BJ (cell line): ENCODE results near the gene SPRN. TPM values are rescaled to one million over a fixed set of nuclear protein-coding genes. Genes with fewer than 3 reads are reported as not detected.
"Not testable (repeated sequence)": the region's sequence is repeated elsewhere in the genome, so short reads cannot be mapped to it uniquely, and the experiment has no call there.

Source experiments
- CTCF ChIA-PET: fragments of 350-600 bp; formaldehyde crosslinking; extraction: SDS; loops from one replicate; lab custom pipeline; 2021; ENCODE audit warnings: antibody characterized with exemption, inconsistent platforms; lab: Yijun Ruan, JAX
- POLR2A ChIA-PET: fragments of 300-600 bp; sonication (Branson Sonifier 250); formaldehyde crosslinking; extraction: SDS; loops from one replicate; lab custom pipeline; 2021; ENCODE audit warnings: antibody characterized with exemption; lab: Charles Lee
- DNase-seq: peaks from one replicate; pipeline ENCODE4 v3.0.0-alpha.2; 2011; ENCODE audit warnings: low read depth
- H3K27me3 ChIP-seq: 2 replicates; pipeline ENCODE4 v1.6.0; 2011; ENCODE audit warnings: low read length; ENCODE audit not compliant: control insufficient read depth, insufficient read depth
- H3K36me3 ChIP-seq: 2 replicates; pipeline ENCODE4 v1.5.1; 2011; ENCODE audit warnings: low read length; ENCODE audit not compliant: control insufficient read depth, insufficient read depth
- H3K4me3 ChIP-seq: 2 replicates; pipeline ENCODE4 v1.5.1; 2011; ENCODE audit warnings: low read depth, mild to moderate bottlenecking, control low read depth, low read length
- CTCF ChIP-seq: IDR thresholded peaks from 2 replicates; pipeline ENCODE4 v1.5.1; 2011; ENCODE audit warnings: low read depth, mild to moderate bottlenecking, control low read depth, inconsistent platforms, low read length, moderate library complexity; ENCODE audit not compliant: insufficient read depth
- polyA plus RNA-seq: library from polyadenylated mRNA; depleted of rRNA; stranded (reverse); fragments of >200 nt; gene quantifications from 2 replicates; pipeline ENCODE4 v1.2.3, GENCODE V29; 2011

SPRN gene
- polyA plus RNA-seq, 1 experiment, result 3.0 TPM

GRCh38 chr10:133391249-133391635, 33.2 kb downstream of the SPRN start:
- H3K4me3 ChIP-seq, result no peak overlapping the region
- ChIA-PET POLR2A (no interaction called here), CTCF (no interaction called here)
- no peaks in the 10 kb centered on the region for H3K27me3 ChIP-seq
- no peak for TF ChIP-seq CTCF
- peaks cover 5% of the 10 kb centered on the region for H3K36me3 ChIP-seq
- DNase-seq, result no peak

GRCh38 chr10:133390597-133391248, 33.7 kb downstream of the SPRN start:
- no peak for DNase-seq
- CTCF ChIA-PET, result no interaction called here
- Histone ChIP-seq H3K27me3 (no peaks in the 10 kb centered on the region), H3K4me3 (no peak overlapping the region), H3K36me3 (peaks cover 3% of the 10 kb centered on the region)
- TF ChIP-seq CTCF, result no peak
- POLR2A ChIA-PET, result no interaction called here

- ChIA-PET POLR2A (no interaction called here), CTCF (no interaction called here)
- TF ChIP-seq CTCF, result no peak
- Histone ChIP-seq H3K36me3 (peaks cover 3% of the 10 kb centered on the region; the same call in 1 of the 2 replicates), H3K4me3 (no peak overlapping the region), H3K27me3 (no peaks in the 10 kb centered on the region)
- no peak for DNase-seq
Observed at GRCh38 chr10:133388973-133389818, 35.2 kb downstream of the SPRN start.

- Histone ChIP-seq H3K27me3 (no peaks in the 10 kb centered on the region), H3K4me3 (no peak overlapping the region), H3K36me3 (peaks cover 4% of the 10 kb centered on the region)
- POLR2A ChIA-PET, result no interaction called here
- DNase-seq, result no peak
- no peak for TF ChIP-seq CTCF
- CTCF ChIA-PET, result interaction anchor here (0.7 kb wide), 1 partner anchor 9 kb away, joined by 3 read pairs; no protein-coding TSS in a partner anchor
Observed at GRCh38 chr10:133388236-133388972, 36.0 kb downstream of the SPRN start.

GRCh38 chr10:133386951-133387350, 37.5 kb downstream of the SPRN start:
- not testable (repeated sequence) for H3K27me3 ChIP-seq, H3K4me3 ChIP-seq, DNase-seq, H3K36me3 ChIP-seq
- CTCF ChIA-PET, result interaction anchor here (0.6 to 1.2 kb wide), 2 partner anchors 50 to 57 kb away, joined by 3 to 4 read pairs; no protein-coding TSS in a partner anchor
- POLR2A ChIA-PET, result interaction anchor here (0.6 kb wide), 1 partner anchor 9 kb away, joined by 3 read pairs; no protein-coding TSS in a partner anchor
